Left renal cortex interstitium (tissue), 4 donors: ENCODE measurements around the gene UBXN4. TPM values are rescaled to one million over a fixed set of nuclear protein-coding genes. Genes with fewer than 3 reads are reported as not detected.

Experiments used
- polyA plus RNA-seq, 4 donors: library from polyadenylated mRNA; unstranded; fragments of 120-200 nt; gene quantifications; one replicate each; pipeline ENCODE4 v1.2.1, GENCODE V29; 2013; ENCODE audit not compliant: insufficient read length in 4 of 4

The UBXN4 gene
- polyA plus RNA-seq, 4 donors, result 128 to 168 (median 152) TPM

Other genes starting within 250 kb of the UBXN4 start
- 10 to 100 TPM in 1 of 4 donors, 1 to 10 TPM in 3; 7.1 to 10.6 (median 9.0) TPM for gene ZRANB3, start 210.6 kb upstream of the UBXN4 start, polyA plus RNA-seq
- 10 to 100 TPM; 30.3 to 42.6 (median 34.1) TPM for gene R3HDM1, start 210.4 kb upstream of the UBXN4 start, polyA plus RNA-seq
- under 1 TPM in 2 of 4 donors, not detected in 2; 0.03 to 0.05 TPM for gene LCT, start 95.3 kb downstream of the UBXN4 start, polyA plus RNA-seq
- 10 to 100 TPM; 58.9 to 66.8 (median 61.3) TPM for gene MCM6, start 134.6 kb downstream of the UBXN4 start, polyA plus RNA-seq
- gene DARS1, start 243.8 kb downstream of the UBXN4 start, polyA plus RNA-seq, result 100 to 1,000 TPM; 124 to 145 (median 127) TPM